ENCODE data around the gene TWF2. TPM values are rescaled to one million over a fixed set of nuclear protein-coding genes. Genes with fewer than 3 reads are reported as not detected.

Gene TWF2
- 81.2 and 92.4 TPM in 2 replicates for total RNA-seq

DNA sequence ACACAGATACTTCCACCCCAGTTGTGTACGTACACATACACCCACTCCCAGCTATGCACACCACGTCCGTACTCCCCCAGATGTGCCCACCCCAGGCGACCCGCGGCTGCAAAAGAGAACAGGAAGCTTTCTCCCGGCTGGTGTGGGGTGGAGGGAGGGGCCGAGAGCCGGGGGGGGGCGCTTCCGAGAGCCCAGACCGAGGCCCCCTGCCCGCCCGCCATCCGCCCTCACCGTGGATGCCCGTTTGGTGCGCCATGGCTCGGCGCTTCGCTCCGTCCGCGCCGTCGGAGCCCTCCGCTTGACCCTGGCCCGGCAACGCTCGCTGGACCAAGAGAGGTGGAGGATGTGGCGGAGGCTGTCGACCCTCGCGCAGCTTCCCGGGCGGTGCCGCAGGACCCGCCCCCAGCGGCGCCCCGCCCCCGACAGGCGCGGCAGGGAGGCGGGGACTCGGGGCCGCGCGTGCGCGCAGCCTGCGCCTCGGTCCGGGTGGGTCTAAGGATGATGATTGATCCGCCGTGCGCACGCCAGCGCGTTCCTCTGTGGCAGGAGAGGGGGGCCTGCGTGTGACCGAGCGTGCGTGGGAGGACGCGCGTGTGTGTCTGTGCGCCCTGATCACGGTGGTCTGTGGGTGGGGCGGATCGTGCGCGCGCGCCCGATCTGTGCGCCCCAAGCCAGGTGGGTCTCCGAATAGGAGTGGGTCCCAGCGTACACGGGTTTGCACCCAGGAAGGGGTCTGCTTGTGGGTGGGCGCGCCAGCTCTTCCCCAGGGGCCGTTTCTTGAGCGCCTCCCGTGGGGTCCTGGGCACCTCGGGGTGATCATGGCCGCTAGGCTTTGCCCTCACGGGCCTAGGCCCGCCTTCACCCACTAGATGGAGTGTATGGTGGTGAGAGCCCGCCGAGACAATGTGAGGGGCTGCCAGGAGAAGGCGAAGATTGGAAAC, at the start of gene TWF2:
Gene TWF2, minus strand, starts transcription at position 398 of the 941 bp plus-strand sequence. Its CDS starts 142 bp downstream, at position 256.

DNA sequence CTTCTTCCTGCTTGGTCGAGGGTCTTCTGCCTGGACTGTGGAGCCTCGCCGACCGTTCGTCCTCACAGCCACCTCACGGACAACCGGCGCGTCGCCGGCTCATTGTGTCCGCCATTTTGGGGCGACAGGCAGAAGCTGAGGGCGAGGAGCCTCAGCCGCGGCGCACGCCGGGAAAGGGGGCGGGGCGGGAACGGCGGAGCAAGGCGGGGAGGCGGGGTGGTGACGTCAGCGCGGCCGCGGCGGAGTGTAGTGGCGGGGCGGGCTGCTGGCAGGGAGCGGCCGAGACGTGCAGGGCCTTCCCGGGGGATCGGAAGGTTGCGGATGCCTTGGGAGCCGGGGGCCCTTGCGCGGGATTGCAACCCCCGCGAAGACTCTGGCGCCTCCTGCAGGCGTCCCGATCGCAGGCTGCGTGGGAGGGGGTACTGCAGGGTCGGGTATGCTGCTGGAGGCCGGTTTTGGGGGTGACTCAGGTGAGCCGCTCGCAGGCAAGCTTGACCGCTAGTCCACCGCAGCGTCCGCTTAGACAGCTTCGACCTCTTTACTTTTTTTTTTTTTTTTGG, 39.6 kb upstream of the TWF2 start, which contains the start of gene WDR82:
Gene WDR82, minus strand, starts transcription at position 140 of the 560 bp plus-strand sequence. CDS start 288 bp downstream, outside the sequence.

DNA sequence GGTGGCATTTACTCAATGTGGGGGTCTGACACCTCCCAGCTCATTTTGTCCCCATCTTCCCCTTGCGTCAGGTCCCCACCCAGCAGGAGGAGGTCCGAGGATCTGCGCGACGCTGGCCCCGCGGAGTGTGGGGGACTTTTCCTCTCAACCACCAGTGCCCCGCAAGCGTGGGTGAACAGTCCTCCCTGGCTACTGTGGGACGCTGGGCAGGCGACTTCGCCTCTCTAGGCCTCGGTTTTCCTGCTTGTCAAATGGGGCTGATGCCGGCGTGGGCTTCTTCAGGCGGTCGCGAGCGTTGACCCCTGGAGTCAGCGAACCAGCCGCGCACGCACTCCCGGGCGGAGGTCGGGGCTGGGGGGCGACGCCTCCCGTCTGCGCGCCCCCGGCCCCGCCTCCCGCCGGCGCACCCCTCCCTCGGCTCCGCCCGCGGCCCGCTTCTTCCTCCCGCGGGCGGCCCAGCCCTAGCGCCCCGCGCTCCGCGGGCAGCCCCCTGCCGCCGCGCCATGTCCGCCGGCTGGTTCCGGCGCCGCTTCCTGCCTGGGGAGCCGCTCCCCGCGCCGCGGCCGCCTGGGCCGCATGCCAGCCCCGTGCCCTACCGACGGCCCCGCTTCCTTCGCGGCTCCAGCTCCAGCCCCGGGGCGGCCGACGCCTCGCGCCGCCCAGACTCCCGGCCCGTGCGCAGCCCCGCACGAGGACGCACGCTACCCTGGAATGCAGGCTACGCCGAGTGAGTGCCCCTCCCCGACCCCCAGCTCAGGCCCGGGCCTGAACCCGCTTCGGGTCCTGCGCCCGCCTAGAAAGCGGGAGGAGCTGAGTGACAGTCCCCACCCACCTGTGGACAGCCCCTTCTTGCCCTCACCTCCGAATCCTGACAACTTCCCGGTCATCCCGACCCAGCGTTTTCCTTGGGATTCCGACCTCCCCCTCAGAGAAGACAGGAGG, 6.6 kb upstream of the TWF2 start, which contains the start of gene PPM1M:
Gene PPM1M, plus strand, starts transcription at position 438 of the 942 bp plus-strand sequence. Its CDS starts 66 bp downstream, at position 504.

DNA sequence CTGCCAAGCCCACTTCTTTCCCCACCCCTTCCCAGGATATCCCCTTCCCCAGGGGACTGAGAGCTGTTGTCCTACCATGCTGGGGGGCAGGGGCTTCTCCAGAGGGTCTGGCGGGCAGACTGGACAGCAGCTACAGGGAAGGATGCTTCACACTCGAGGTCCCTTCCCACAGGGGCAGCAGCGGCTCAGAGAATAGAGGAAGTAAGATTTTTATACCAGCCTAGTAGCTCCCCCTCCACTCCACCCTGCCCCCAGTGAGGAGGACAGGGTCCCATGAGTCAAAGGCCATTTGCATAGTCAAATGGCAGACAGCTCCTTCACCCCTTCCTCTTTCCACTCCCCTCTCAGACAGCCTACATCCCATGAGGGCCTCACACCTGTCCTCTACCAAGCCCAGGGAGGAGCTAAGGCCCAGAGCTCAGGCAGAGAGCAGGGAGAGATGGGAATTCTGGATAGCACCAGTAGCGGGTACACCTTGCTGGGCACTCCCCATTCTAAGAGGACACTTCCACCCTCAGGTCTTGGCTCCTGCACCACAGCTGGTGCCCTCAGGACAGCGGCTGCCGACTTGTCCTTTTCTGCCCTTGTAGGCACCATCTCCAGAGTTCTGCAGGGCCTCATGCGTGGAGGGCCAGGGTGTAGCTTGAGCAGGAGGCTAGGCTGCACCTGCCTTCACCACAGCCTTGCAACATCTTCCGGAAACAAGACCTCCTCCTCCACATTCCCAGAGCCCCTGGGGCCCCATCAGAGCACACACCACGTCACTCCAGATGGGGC, 13.3 kb downstream of the TWF2 start, which contains the start of gene TLR9:
Gene TLR9, minus strand, starts transcription at position 194 of the 777 bp plus-strand sequence. Its CDS starts 116 bp downstream, at position 78.

DNA sequence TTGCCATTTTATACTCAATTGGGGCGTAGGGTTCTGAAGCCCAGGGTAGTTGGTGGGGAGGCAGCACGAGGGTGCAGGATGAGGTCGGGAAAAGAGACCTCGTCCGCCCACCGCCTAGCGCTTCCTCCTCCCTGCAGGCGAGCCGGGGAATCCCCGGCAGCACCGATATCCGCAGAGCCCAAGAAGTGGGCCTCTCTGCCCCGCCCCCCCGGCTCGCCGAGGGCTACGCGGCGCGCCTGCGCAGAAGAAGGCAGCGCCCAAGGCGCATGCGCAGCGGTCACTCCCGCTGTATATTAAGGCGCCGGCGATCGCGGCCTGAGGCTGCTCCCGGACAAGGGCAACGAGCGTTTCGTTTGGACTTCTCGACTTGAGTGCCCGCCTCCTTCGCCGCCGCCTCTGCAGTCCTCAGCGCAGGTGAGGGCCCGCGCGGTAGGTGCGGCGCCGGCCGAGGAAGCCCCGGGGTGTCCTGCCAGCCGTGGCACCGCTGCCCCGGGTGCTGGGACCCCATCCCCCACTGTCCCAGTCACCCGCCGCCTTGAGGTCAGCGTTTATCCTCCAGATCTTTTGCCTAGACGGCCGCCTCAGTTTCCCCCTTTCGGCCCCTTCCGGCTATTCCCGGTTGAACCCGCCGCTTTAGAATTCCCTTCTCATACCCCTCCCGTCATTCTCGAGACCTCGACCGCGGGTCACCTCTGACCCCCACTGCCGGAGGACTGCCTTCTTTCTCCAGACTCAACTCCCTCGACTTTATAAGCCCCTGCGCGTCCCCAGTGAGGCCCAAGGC, 40.9 kb downstream of the TWF2 start, which contains the start of gene ALAS1:
Gene ALAS1, plus strand, starts transcription at position 319 of the 784 bp plus-strand sequence. CDS start 1,082 bp downstream, outside the sequence.

Other genes with a start within 250 kb of the TWF2 start
- 2,153 and 2,428 TPM in 2 replicates for gene RPL29, start 243.3 kb downstream of the TWF2 start, total RNA-seq
- 8.9 and 12.9 TPM in 2 replicates for gene DUSP7, start 182.6 kb downstream of the TWF2 start, total RNA-seq
- 1.2 and 2.1 TPM in 2 replicates for gene POC1A, start 84.7 kb downstream of the TWF2 start, total RNA-seq
- 16.3 and 18.0 TPM in 2 replicates for gene ALAS1, start 41.0 kb downstream of the TWF2 start, total RNA-seq
- not detected in 2 replicates for gene TLR9, start 13.5 kb downstream of the TWF2 start, total RNA-seq
- 16.3 and 20.8 TPM in 2 replicates for gene PPM1M, start 6.6 kb upstream of the TWF2 start, total RNA-seq
- 48.1 and 50.2 TPM in 2 replicates for gene WDR82, start 39.5 kb upstream of the TWF2 start, total RNA-seq
- gene GLYCTK, start 48.7 kb upstream of the TWF2 start, total RNA-seq = 2.7 and 3.1 TPM in 2 replicates
- 1.9 and 8.8 TPM in 2 replicates for gene DNAH1, start 77.2 kb upstream of the TWF2 start, total RNA-seq
- 50.4 and 57.7 TPM in 2 replicates for gene BAP1, start 170.8 kb upstream of the TWF2 start, total RNA-seq
- 3.6 and 6.6 TPM in 2 replicates for gene PHF7, start 171.5 kb upstream of the TWF2 start, total RNA-seq
- 0.06 and 0.10 TPM in 2 replicates for gene SEMA3G, start 205.9 kb upstream of the TWF2 start, total RNA-seq
- gene TNNC1, start 214.9 kb upstream of the TWF2 start, total RNA-seq = 0.31 TPM in 1 of 2 replicates, not detected in the other
- 38.9 and 44.1 TPM in 2 replicates for gene NISCH, start 216.4 kb upstream of the TWF2 start, total RNA-seq

All from cardiac ventricle fibroblast (primary cell).